Neural cell (in vitro differentiated cells): ENCODE results near the gene ADSS1. TPM values are rescaled to one million over a fixed set of nuclear protein-coding genes. Genes with fewer than 3 reads are reported as not detected.

Source experiments
- H2AFZ ChIP-seq: fragments of 200-600, 300-800 bp; sonication (generic), shearing (Covaris generic); 2 replicates; pipeline ENCODE4 v1.6.0; 2014; ENCODE audit warnings: low read depth, mild to moderate bottlenecking, antibody characterized with exemption, low read length, moderate library complexity
- H3F3A ChIP-seq: fragments of 200-600 bp; shearing (Covaris generic); 2 replicates; pipeline ENCODE4 v1.6.1; 2016; ENCODE audit warnings: mild to moderate bottlenecking, moderate library complexity, mixed read lengths, antibody characterized with exemption, low read length; ENCODE audit not compliant: insufficient read depth, poor library complexity, severe bottlenecking
- H3K27ac ChIP-seq: fragments of 200-600, 300-800 bp; sonication (generic), shearing (Covaris generic); 2 replicates; pipeline ENCODE4 v1.5.1; 2014; ENCODE audit warnings: mild to moderate bottlenecking, low read length, moderate library complexity
- H3K27me3 ChIP-seq: fragments of 300-800, 200-600 bp; sonication (generic), shearing (Covaris generic); 2 replicates; pipeline ENCODE4 v1.6.0; 2014; ENCODE audit warnings: mild to moderate bottlenecking, low read depth, low read length, moderate library complexity; ENCODE audit not compliant: insufficient read depth
- H3K36me3 ChIP-seq: fragments of 300-800, 200-600 bp; sonication (generic), shearing (Covaris generic); 2 replicates; pipeline ENCODE4 v1.5.1; 2014; ENCODE audit warnings: mild to moderate bottlenecking, antibody characterized with exemption, low read length, moderate library complexity; ENCODE audit not compliant: insufficient read depth
- H3K4me2 ChIP-seq: fragments of 300-800, 200-600 bp; sonication (generic), shearing (Covaris generic); 2 replicates; pipeline ENCODE4 v1.6.0; 2014; ENCODE audit warnings: mild to moderate bottlenecking, low read length
- H3K4me3 ChIP-seq: fragments of 300-800, 200-600 bp; sonication (generic), shearing (Covaris generic); 2 replicates; pipeline ENCODE4 v1.5.1; 2014; ENCODE audit warnings: mild to moderate bottlenecking, low read length, moderate library complexity
- H3K79me2 ChIP-seq: fragments of 200-600 bp; shearing (Covaris generic); replicated peaks from 2 replicates; pipeline ENCODE4 v1.6.0; 2014; ENCODE audit warnings: mild to moderate bottlenecking, low read length, moderate library complexity; ENCODE audit not compliant: insufficient read depth
- H3K9ac ChIP-seq: fragments of 300-800, 200-600 bp; sonication (generic), shearing (Covaris generic); 2 replicates; pipeline ENCODE4 v1.6.1; 2016; ENCODE audit warnings: mild to moderate bottlenecking, low read length, mixed read lengths
- H3K9me2 ChIP-seq: fragments of 200-600 bp; shearing (Covaris generic); 2 replicates; pipeline ENCODE4 v1.6.1; 2016; ENCODE audit warnings: mild to moderate bottlenecking, low read length, mixed read lengths; ENCODE audit not compliant: insufficient read depth
- H3K9me3 ChIP-seq: fragments of 200-600, 300-800 bp; sonication (generic), shearing (Covaris generic); 2 replicates; pipeline ENCODE4 v1.6.1; 2016; ENCODE audit warnings: mild to moderate bottlenecking, mixed run types, low read length, moderate library complexity, mixed read lengths
- H4K20me1 ChIP-seq: fragments of 200-600 bp; shearing (Covaris generic); 2 replicates; pipeline ENCODE4 v1.6.1; 2016; ENCODE audit warnings: mild to moderate bottlenecking, mixed run types; ENCODE audit not compliant: insufficient read depth
- EP300 ChIP-seq: fragments of 450-650 bp; conservative IDR thresholded peaks from 2 replicates; pipeline ENCODE4 v1.6.1; 2014; ENCODE audit warnings: antibody characterized with exemption, mild to moderate bottlenecking, moderate library complexity; ENCODE audit not compliant: poor library complexity, severe bottlenecking
- EZH2 ChIP-seq: fragments of 200-600, 300-800 bp; shearing (Covaris generic), sonication (generic); IDR thresholded peaks from 2 replicates; pipeline ENCODE4 v1.6.1; 2014; ENCODE audit warnings: antibody characterized with exemption, low read length, borderline replicate concordance, mild to moderate bottlenecking; ENCODE audit not compliant: insufficient read depth, poor library complexity, severe bottlenecking
- MXI1 ChIP-seq: fragments of 450-650 bp; conservative IDR thresholded peaks from 2 replicates; pipeline ENCODE4 v1.6.1; 2014; ENCODE audit warnings: antibody characterized with exemption, mild to moderate bottlenecking; ENCODE audit not compliant: poor library complexity, severe bottlenecking
- POLR2AphosphoS5 ChIP-seq: IDR thresholded peaks from 2 replicates; pipeline ENCODE4 v1.6.1; 2012
- RAD21 ChIP-seq: fragments of 450-650 bp; conservative IDR thresholded peaks from 2 replicates; pipeline ENCODE4 v1.6.1; 2014; ENCODE audit warnings: antibody characterized with exemption, mild to moderate bottlenecking, moderate library complexity
- SMC3 ChIP-seq: fragments of 450-650 bp; conservative IDR thresholded peaks from 2 replicates; pipeline ENCODE4 v1.6.1; 2014; ENCODE audit warnings: antibody characterized with exemption, mild to moderate bottlenecking, moderate library complexity; ENCODE audit not compliant: poor library complexity
- TAF1 ChIP-seq: IDR thresholded peaks from 2 replicates; pipeline ENCODE4 v1.6.1; 2012; ENCODE audit warnings: low read depth
- polyA plus RNA-seq: library from polyadenylated mRNA; depleted of rRNA; stranded (reverse); fragments of >200 nt; gene quantifications from 2 replicates; pipeline ENCODE4 v1.2.3, GENCODE V29; 2014
- TF ChIP-seq, protein P1 (sequence below): fragments of 450-650 bp; IDR thresholded peaks from 2 replicates; pipeline ENCODE4 v1.5.1; 2014; ENCODE audit warnings: antibody characterized with exemption, mild to moderate bottlenecking, moderate library complexity; ENCODE audit not compliant: poor library complexity, severe bottlenecking
- TF ChIP-seq, protein P2 (sequence below): IDR thresholded peaks from 2 replicates; pipeline ENCODE4 v1.6.1; 2012; ENCODE audit warnings: borderline replicate concordance

ADSS1 gene
- polyA plus RNA-seq, 1 donor from 2014 or later, result 4.3 TPM

DNA sequence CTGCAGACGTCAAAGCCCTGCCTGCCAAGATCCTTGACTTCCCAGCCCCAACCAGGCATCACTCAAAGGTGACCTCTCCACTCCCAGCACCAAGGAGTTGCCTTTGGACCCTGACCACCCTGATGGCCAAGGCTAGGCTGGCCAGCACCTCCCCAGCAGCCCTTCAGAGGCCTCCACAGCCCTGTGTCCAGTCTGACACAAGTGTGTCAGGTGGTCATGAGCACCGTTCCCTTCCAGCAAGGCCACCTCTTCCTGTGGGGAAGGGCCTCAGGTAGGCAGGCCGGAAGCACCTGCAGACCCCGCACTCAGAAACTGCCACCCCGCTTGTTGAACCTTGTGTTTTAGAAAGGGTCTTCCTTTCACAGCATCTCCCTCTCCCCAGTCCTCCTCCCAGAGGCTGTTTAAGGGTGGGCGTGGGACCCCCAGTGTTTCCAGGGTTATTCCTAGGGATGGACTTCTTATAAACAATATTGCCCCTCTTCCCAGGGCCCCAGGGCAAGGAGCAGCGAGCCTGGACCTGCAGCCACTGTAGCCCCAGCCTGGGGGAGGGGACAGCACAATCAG is 47.8 kb upstream of the ADSS1 start:
- Histone ChIP-seq H3K27me3 (no peaks in the 10 kb centered on the region), H2AFZ (no peak overlapping the region), H3K4me3 (no peak overlapping the region), H3K27ac (no peak overlapping the region), H4K20me1 (no peaks in the 10 kb centered on the region), H3F3A (no peaks in the 10 kb centered on the region), H3K9ac (no peak overlapping the region), H3K4me2 (no peak overlapping the region), H3K79me2 (no peaks in the 10 kb centered on the region), H3K9me2 (no peaks in the 10 kb centered on the region), H3K9me3 (no peaks in the 10 kb centered on the region), H3K36me3 (no peaks in the 10 kb centered on the region)
- no peak for TF ChIP-seq EZH2
- no peak for TF ChIP-seq MXI1
- TF ChIP-seq POLR2AphosphoS5, result no peak
- no peak for TF ChIP-seq TAF1
- TF ChIP-seq, protein P1, sequence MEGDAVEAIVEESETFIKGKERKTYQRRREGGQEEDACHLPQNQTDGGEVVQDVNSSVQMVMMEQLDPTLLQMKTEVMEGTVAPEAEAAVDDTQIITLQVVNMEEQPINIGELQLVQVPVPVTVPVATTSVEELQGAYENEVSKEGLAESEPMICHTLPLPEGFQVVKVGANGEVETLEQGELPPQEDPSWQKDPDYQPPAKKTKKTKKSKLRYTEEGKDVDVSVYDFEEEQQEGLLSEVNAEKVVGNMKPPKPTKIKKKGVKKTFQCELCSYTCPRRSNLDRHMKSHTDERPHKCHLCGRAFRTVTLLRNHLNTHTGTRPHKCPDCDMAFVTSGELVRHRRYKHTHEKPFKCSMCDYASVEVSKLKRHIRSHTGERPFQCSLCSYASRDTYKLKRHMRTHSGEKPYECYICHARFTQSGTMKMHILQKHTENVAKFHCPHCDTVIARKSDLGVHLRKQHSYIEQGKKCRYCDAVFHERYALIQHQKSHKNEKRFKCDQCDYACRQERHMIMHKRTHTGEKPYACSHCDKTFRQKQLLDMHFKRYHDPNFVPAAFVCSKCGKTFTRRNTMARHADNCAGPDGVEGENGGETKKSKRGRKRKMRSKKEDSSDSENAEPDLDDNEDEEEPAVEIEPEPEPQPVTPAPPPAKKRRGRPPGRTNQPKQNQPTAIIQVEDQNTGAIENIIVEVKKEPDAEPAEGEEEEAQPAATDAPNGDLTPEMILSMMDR, result no peak
- TF ChIP-seq SMC3, result no peak
- TF ChIP-seq, protein P2, sequence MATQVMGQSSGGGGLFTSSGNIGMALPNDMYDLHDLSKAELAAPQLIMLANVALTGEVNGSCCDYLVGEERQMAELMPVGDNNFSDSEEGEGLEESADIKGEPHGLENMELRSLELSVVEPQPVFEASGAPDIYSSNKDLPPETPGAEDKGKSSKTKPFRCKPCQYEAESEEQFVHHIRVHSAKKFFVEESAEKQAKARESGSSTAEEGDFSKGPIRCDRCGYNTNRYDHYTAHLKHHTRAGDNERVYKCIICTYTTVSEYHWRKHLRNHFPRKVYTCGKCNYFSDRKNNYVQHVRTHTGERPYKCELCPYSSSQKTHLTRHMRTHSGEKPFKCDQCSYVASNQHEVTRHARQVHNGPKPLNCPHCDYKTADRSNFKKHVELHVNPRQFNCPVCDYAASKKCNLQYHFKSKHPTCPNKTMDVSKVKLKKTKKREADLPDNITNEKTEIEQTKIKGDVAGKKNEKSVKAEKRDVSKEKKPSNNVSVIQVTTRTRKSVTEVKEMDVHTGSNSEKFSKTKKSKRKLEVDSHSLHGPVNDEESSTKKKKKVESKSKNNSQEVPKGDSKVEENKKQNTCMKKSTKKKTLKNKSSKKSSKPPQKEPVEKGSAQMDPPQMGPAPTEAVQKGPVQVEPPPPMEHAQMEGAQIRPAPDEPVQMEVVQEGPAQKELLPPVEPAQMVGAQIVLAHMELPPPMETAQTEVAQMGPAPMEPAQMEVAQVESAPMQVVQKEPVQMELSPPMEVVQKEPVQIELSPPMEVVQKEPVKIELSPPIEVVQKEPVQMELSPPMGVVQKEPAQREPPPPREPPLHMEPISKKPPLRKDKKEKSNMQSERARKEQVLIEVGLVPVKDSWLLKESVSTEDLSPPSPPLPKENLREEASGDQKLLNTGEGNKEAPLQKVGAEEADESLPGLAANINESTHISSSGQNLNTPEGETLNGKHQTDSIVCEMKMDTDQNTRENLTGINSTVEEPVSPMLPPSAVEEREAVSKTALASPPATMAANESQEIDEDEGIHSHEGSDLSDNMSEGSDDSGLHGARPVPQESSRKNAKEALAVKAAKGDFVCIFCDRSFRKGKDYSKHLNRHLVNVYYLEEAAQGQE, result no peak
- TF ChIP-seq RAD21, result no peak
- no peak for TF ChIP-seq EP300

DNA sequence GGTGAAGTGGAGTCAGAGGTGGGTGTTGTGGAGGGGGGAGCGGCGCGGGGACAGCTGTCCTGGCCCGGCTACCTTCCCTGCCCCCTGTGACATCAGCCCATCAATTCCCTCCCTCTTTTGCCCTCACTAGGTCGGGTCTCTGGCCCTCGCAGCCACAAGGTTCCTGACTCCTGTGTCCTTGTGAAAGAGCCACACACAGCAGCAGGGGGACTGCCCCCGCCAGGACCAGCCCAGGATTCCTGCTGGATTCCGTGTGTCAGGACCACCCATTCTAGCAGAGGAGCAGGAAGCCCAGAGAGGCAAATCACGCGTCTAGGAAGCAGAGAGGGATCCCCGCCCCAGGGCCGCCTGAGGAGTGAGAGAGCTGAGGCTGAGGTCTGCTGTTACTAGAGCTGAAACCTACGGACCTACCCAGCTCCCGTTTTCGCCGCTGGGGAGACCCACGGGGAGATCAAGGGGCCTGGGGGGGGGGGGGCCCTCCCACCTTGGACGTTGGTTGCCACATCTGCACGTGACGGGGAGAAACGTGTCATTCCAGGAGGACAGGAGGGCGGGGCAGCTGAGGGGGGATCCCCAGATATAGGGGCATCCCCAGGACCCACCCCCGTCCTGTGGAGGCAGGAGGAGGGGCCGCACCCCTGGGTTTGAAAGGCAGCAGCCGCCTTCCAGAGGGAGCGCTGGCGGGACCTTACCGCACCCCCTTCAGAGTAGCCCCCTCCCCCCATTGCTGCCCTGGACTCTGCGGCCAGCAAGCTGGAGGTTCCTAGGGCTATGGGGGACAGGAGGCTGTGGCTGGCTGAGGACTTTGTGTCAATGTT is 47.1 kb upstream of the ADSS1 start:
- H3K4me2 ChIP-seq, result no peak overlapping the region
- H3K9me3 ChIP-seq, result no peaks in the 10 kb centered on the region
- H3K79me2 ChIP-seq, result no peaks in the 10 kb centered on the region
- H2AFZ ChIP-seq, result no peak overlapping the region
- no peaks in the 10 kb centered on the region for H3K9me2 ChIP-seq
- H4K20me1 ChIP-seq, result no peaks in the 10 kb centered on the region
- no peaks in the 10 kb centered on the region for H3F3A ChIP-seq
- H3K4me3 ChIP-seq, result peak overlapping the region; percentile 58
- H3K9ac ChIP-seq, result peak overlapping the region; percentile 54
- H3K36me3 ChIP-seq, result no peaks in the 10 kb centered on the region
- H3K27ac ChIP-seq, result no peak overlapping the region
- TF ChIP-seq, protein P1, result no peak
- TF ChIP-seq, protein P2, result no peak
- TF ChIP-seq TAF1, result no peak
- TF ChIP-seq SMC3, result no peak
- no peak for TF ChIP-seq POLR2AphosphoS5
- no peak for TF ChIP-seq MXI1
- TF ChIP-seq EP300, result no peak
- no peak for TF ChIP-seq EZH2
- no peak for TF ChIP-seq RAD21
- H3K27me3 ChIP-seq, result no peaks in the 10 kb centered on the region
